Left ventricle myocardium inferior (tissue), 1 donor: Measurements from ENCODE around the gene ATP13A1. TPM values are rescaled to one million over a fixed set of nuclear protein-coding genes. Genes with fewer than 3 reads are reported as not detected.
"Not testable (repeated sequence)": the region's sequence is repeated elsewhere in the genome, so short reads cannot be mapped to it uniquely, and the experiment has no call there.

Experiments used
- DNase-seq: peaks from one replicate; pipeline ENCODE4 v3.0.0-alpha.2; 2020
- H3K27ac ChIP-seq: fragments of 200-600 bp; replicated peaks from 2 replicates; pipeline ENCODE4 v1.8.0; 2021
- H3K27me3 ChIP-seq: fragments of 200-600 bp; 2 replicates; pipeline ENCODE4 v1.8.0; 2021; ENCODE audit warnings: low read depth
- H3K36me3 ChIP-seq: fragments of 200-600 bp; 2 replicates; pipeline ENCODE4 v1.8.0; 2021
- H3K4me1 ChIP-seq: fragments of 200-600 bp; 2 replicates; pipeline ENCODE4 v1.8.0; 2021
- H3K4me3 ChIP-seq: fragments of 200-600 bp; 2 replicates; pipeline ENCODE4 v1.8.0; 2021; ENCODE audit warnings: mild to moderate bottlenecking, moderate library complexity
- H3K9me3 ChIP-seq: fragments of 200-600 bp; replicated peaks from 2 replicates; pipeline ENCODE4 v1.8.0; 2021
- CTCF ChIP-seq: fragments of 200-600 bp; IDR thresholded peaks from 2 replicates; pipeline ENCODE4 v1.8.0; 2021; ENCODE audit warnings: antibody characterized with exemption, mild to moderate bottlenecking, borderline replicate concordance
- intact Hi-C: fragments of 100-400 bp; cut with micrococcal nuclease; formaldehyde crosslinking; loops from one replicate; pipeline ENCODE4 v1.11.0; 2022
- total RNA-seq: library from RNA; stranded (reverse); fragmentation: NEBNext Ultra II Directional; extraction: Animal tissue kit (Norgen Biotek cat#: 25700); gene quantifications from one replicate; pipeline ENCODE4 v1.2.1, GENCODE V29; 2021
- donor health status: DM: no; HTN: yes; CAD: no; lungs with severe emphysema.

The ATP13A1 gene
- total RNA-seq, 1 donor from 2014 or later, result 16.5 TPM

- Histone ChIP-seq H3K36me3 (no peaks in the 10 kb centered on the region), H3K4me1 (no peaks in the 10 kb centered on the region), H3K27ac (no peak overlapping the region), H3K27me3 (peaks cover 12% of the 10 kb centered on the region), H3K4me3 (no peak overlapping the region), H3K9me3 (no peaks in the 10 kb centered on the region)
- intact Hi-C loops, result no loop called here
- no peak for TF ChIP-seq CTCF
- no peak for DNase-seq
These were observed 57.5 kb downstream of the ATP13A1 start for GRCh38 chr19:19606021-19606420.

- DNase-seq, result no peak
- Histone ChIP-seq H3K27me3 (peaks cover 6% of the 10 kb centered on the region), H3K27ac (no peak overlapping the region), H3K9me3 (no peaks in the 10 kb centered on the region), H3K4me1 (no peaks in the 10 kb centered on the region), H3K4me3 (no peak overlapping the region), H3K36me3 (no peaks in the 10 kb centered on the region)
- intact Hi-C loops, result no loop called here
- no peak for TF ChIP-seq CTCF
These were observed 60.7 kb downstream of the ATP13A1 start for GRCh38 chr19:19602713-19603324.

- Histone ChIP-seq H3K36me3 (no peaks in the 10 kb centered on the region), H3K9me3 (no peaks in the 10 kb centered on the region), H3K27ac (no peak overlapping the region), H3K27me3 (peaks cover 6% of the 10 kb centered on the region), H3K4me3 (no peak overlapping the region), H3K4me1 (no peaks in the 10 kb centered on the region)
- DNase-seq, result no peak
- intact Hi-C loops, result no loop called here
- no peak for TF ChIP-seq CTCF
These were observed 61.3 kb downstream of the ATP13A1 start for GRCh38 chr19:19602136-19602712.

- TF ChIP-seq CTCF, result no peak
- Histone ChIP-seq H3K9me3 (no peaks in the 10 kb centered on the region), H3K27me3 (peaks cover 6% of the 10 kb centered on the region), H3K4me3 (no peak overlapping the region), H3K4me1 (no peaks in the 10 kb centered on the region), H3K27ac (no peak overlapping the region), H3K36me3 (no peaks in the 10 kb centered on the region)
- intact Hi-C loops, result no loop called here
- DNase-seq, result no peak
These were observed 62.6 kb downstream of the ATP13A1 start for GRCh38 chr19:19600793-19601330.

- intact Hi-C loops, H3K27me3 ChIP-seq, H3K4me1 ChIP-seq, H3K27ac ChIP-seq, H3K36me3 ChIP-seq, DNase-seq, H3K9me3 ChIP-seq, H3K4me3 ChIP-seq: not testable (repeated sequence)
These were observed 64.6 kb downstream of the ATP13A1 start for GRCh38 chr19:19598728-19599451.
